K562 (cell line): ENCODE data around the gene CELSR3. TPM values are rescaled to one million over a fixed set of nuclear protein-coding genes. Genes with fewer than 3 reads are reported as not detected.
A peak's percentile ranks its signal among the peaks of the same experiment; 100 is the strongest.

Experiments
- ARID1B ChIP-seq: fragments of 450-650 bp; IDR thresholded peaks from 2 replicates; pipeline ENCODE4 v1.6.1; 2016; ENCODE audit warnings: antibody characterized with exemption, mild to moderate bottlenecking, inconsistent platforms
- E2F8 ChIP-seq: fragments of 450-650 bp; IDR thresholded peaks from 2 replicates; pipeline ENCODE4 v1.7.1; 2018; ENCODE audit warnings: mild to moderate bottlenecking, low read depth; ENCODE audit not compliant: partially characterized antibody
- HOXB6 ChIP-seq: fragments of 250-450 bp; sonication (Bioruptor Pico); IDR thresholded peaks from 2 replicates; pipeline ENCODE4 v1.5.1; 2022; ENCODE audit warnings: mild to moderate bottlenecking, borderline replicate concordance
- MED1 ChIP-seq: sonication (generic); formaldehyde crosslinking; IDR thresholded peaks from 2 replicates; pipeline ENCODE4 v1.8.1; 2023; ENCODE audit warnings: missing genetic modification reagents, borderline replicate concordance
- MXI1 ChIP-seq: IDR thresholded peaks from 2 replicates; pipeline ENCODE4 v1.6.1; 2011; ENCODE audit warnings: low read depth, mild to moderate bottlenecking, improper control_type of control experiment, low read length
- POLR2AphosphoS2 ChIP-seq: IDR thresholded peaks from 2 replicates; pipeline ENCODE4 v1.6.1; 2012; ENCODE audit warnings: low read length, improper control_type of control experiment
- SNIP1 ChIP-seq: fragments of 450-650 bp; IDR thresholded peaks from 2 replicates; pipeline ENCODE4 v1.7.1; 2017; ENCODE audit warnings: low read depth, mild to moderate bottlenecking
- polyA plus RNA-seq, 8 experiments: library from polyadenylated mRNA; depleted of rRNA in 4 of 8; stranded (reverse) in 5 of 8; unstranded in 3 of 8; fragments of >200 nt; fragmentation: Nextera tagmentation in 2 of 8; fragmentation: Illumina TruSeq in 1 of 8; extraction: Ambion mirVana in 2 of 8; extraction: Trizol in 1 of 8; gene quantifications; 2 replicates each; pipeline versions ENCODE4 v1.2.1 to v1.2.3, GENCODE V29; 2011 to 2014; ENCODE audit warnings: inconsistent platforms in 1 of 8, missing spikeins in 1 of 8
- total RNA-seq, 7 experiments: library from RNA; depleted of rRNA in 6 of 7; stranded (reverse); fragments of >200 nt in 6 of 7; fragmentation: Illumina TruSeq in 2 of 7; extraction: Trizol in 2 of 7; gene quantifications; 2 replicates each; pipeline versions ENCODE4 v1.2.1 to v1.2.3, GENCODE V29; 2011 to 2021; ENCODE audit warnings: low replicate concordance in 1 of 7
- TF ChIP-seq, protein P1 (sequence below), 2 experiments: IDR thresholded peaks; 2 replicates each; pipeline ENCODE4 v1.6.1; 2011; ENCODE audit warnings: borderline replicate concordance in 1 of 2, control low read depth in 1 of 2, low read depth in 1 of 2, low read length in 1 of 2, mild to moderate bottlenecking in 1 of 2, mixed read lengths in 1 of 2, moderate library complexity in 1 of 2; ENCODE audit not compliant: insufficient read depth in 1 of 2, insufficient read length in 1 of 2, poor library complexity in 1 of 2, severe bottlenecking in 1 of 2; ENCODE audit errors: extremely low read depth in 1 of 2
- TF ChIP-seq, protein P2 (sequence below): sonication (generic); formaldehyde crosslinking; IDR thresholded peaks from 2 replicates; pipeline ENCODE4 v1.8.0; 2022; ENCODE audit warnings: missing genetic modification reagents, mild to moderate bottlenecking, moderate library complexity, borderline replicate concordance
- TF ChIP-seq, protein P3 (sequence below), 2 experiments: fragments of 450-650 bp in 1 of 2; sonication (generic) in 1 of 2; formaldehyde crosslinking in 1 of 2; IDR thresholded peaks; 2 replicates each; pipeline versions ENCODE4 v1.7.1 to v1.9.0; 2016 to 2022; ENCODE audit warnings: inconsistent platforms in 1 of 2, mild to moderate bottlenecking in 1 of 2, missing genetic modification reagents in 1 of 2

Gene CELSR3
- total and polyA plus RNA-seq, 9 of the 15 experiments (the other 6 are each of a cell fraction or from before 2014, with no cell fraction given) = 0.10 to 2.7 (median 0.76) TPM

DNA sequence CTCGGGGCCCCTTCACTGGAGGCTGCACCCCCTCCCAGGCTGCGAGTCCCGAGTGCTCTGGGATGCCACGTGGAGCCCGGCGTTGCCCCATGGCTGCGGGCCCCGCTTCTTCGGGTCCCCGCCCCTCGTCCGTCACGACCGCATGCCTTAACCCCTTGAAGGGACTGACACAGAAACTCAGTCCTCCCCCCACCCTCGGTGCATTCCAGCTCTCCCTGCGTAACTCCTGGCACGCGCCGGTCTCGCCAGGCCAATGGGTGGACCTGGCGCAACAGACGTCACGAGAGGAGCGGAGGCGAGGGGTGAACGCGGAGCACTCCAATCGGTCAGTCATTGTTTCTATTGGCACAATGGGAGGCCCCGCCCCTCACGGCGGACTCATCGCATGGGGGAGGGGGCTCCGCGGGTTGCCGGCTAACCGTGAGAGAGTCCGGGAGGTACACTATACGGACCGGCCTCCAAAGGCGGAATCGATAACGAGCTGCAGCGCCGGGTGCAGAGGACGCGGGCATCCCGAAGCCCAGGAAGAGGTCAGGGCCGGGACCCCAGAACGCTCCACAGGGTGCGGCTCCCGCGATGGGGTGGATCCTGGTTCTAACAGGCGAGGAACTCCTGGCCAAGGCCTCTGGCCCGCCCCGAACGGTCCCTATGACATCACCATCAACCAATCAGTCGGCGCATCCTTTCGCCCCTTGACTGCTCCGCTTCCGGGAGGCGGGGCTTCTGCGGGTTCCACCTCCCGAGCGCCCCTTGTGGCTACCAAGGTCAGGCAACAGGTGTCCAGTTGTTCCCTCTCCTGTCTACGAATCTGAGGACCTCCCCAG, 1.0 kb upstream of the CELSR3 start (continued):
- TF ChIP-seq E2F8 = peak; percentile 69
- TF ChIP-seq, protein P1, sequence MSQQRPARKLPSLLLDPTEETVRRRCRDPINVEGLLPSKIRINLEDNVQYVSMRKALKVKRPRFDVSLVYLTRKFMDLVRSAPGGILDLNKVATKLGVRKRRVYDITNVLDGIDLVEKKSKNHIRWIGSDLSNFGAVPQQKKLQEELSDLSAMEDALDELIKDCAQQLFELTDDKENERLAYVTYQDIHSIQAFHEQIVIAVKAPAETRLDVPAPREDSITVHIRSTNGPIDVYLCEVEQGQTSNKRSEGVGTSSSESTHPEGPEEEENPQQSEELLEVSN (IDR thresholded peaks at IDR 0.05; ENCODE audit: borderline replicate concordance in 1 of 2, extremely low read depth in 1 of 2, insufficient read depth in 1 of 2, insufficient read length in 1 of 2, low read depth in 1 of 2, low read length in 1 of 2, poor library complexity in 1 of 2, severe bottlenecking in 1 of 2) = peak; percentile 81 to 91
- TF ChIP-seq, protein P2, sequence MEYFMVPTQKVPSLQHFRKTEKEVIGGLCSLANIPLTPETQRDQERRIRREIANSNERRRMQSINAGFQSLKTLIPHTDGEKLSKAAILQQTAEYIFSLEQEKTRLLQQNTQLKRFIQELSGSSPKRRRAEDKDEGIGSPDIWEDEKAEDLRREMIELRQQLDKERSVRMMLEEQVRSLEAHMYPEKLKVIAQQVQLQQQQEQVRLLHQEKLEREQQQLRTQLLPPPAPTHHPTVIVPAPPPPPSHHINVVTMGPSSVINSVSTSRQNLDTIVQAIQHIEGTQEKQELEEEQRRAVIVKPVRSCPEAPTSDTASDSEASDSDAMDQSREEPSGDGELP (CRISPR knock-in tag) = peak; percentile 80
- peak; percentile 5; the same call in 1 of the 2 replicates for TF ChIP-seq ARID1B
- peak; percentile 39; the same call in 1 of the 2 replicates for TF ChIP-seq MXI1
- TF ChIP-seq POLR2AphosphoS2 = peak; percentile 89
- peak; percentile 41; the same call in 1 of the 2 replicates for TF ChIP-seq SNIP1
- TF ChIP-seq MED1 (CRISPR knock-in tag) = no peak
- TF ChIP-seq, protein P3, sequence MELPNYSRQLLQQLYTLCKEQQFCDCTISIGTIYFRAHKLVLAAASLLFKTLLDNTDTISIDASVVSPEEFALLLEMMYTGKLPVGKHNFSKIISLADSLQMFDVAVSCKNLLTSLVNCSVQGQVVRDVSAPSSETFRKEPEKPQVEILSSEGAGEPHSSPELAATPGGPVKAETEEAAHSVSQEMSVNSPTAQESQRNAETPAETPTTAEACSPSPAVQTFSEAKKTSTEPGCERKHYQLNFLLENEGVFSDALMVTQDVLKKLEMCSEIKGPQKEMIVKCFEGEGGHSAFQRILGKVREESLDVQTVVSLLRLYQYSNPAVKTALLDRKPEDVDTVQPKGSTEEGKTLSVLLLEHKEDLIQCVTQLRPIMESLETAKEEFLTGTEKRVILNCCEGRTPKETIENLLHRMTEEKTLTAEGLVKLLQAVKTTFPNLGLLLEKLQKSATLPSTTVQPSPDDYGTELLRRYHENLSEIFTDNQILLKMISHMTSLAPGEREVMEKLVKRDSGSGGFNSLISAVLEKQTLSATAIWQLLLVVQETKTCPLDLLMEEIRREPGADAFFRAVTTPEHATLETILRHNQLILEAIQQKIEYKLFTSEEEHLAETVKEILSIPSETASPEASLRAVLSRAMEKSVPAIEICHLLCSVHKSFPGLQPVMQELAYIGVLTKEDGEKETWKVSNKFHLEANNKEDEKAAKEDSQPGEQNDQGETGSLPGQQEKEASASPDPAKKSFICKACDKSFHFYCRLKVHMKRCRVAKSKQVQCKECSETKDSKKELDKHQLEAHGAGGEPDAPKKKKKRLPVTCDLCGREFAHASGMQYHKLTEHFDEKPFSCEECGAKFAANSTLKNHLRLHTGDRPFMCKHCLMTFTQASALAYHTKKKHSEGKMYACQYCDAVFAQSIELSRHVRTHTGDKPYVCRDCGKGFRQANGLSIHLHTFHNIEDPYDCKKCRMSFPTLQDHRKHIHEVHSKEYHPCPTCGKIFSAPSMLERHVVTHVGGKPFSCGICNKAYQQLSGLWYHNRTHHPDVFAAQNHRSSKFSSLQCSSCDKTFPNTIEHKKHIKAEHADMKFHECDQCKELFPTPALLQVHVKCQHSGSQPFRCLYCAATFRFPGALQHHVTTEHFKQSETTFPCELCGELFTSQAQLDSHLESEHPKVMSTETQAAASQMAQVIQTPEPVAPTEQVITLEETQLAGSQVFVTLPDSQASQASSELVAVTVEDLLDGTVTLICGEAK (IDR thresholded peaks at IDR 0.05) = 0 out of 2 replicates have a peak, but pooled peaks have one; percentile 23
- TF ChIP-seq, protein P3 (CRISPR knock-in tag; IDR thresholded peaks at IDR 0.05) = no peak
- no peak for TF ChIP-seq HOXB6 (CRISPR knock-in tag)
